Peyer's patch (tissue), 4 donors: Measurements from ENCODE around the gene LY86.
A peak's percentile ranks its signal among the peaks of the same experiment; 100 is the strongest.

Experiments
- POLR2A ChIP-seq, 2 donors: fragments of 450-650 bp; IDR thresholded peaks; one replicate each; pipeline ENCODE4 v1.5.1; 2017; ENCODE audit warnings: antibody characterized with exemption in 2 of 2, mild to moderate bottlenecking in 2 of 2, moderate library complexity in 2 of 2
- TF ChIP-seq, protein P1 (sequence below), 6 experiments: fragments of 450-650 bp in 4 of 6; fragments of 200-600 bp in 2 of 6; sonication (generic) in 1 of 6; IDR thresholded peaks; one replicate each; pipeline ENCODE4 v1.5.1; 2017 to 2019; ENCODE audit warnings: antibody characterized with exemption in 6 of 6, mild to moderate bottlenecking in 3 of 6, moderate library complexity in 1 of 6

DNA sequence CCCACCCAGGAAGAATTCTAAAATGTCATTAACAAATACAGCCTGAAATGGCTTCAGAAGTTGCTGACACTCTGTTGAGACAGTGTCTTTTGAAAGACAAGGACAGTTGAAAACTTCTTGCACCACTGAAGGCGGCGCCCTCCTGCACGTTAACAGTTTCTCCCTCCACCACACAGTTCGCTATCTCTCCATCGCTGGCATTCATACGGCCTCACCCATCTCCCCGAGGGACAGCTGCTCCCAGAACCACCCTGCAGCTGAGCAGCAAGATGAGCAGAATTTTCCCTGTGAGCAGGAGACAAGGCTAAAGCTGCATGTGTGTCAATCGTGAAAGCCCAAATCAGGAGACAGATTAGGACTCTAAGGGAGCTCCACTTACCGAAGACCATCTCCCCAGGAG is 113.3 kb downstream of the LY86 start:
- TF ChIP-seq, protein P1, sequence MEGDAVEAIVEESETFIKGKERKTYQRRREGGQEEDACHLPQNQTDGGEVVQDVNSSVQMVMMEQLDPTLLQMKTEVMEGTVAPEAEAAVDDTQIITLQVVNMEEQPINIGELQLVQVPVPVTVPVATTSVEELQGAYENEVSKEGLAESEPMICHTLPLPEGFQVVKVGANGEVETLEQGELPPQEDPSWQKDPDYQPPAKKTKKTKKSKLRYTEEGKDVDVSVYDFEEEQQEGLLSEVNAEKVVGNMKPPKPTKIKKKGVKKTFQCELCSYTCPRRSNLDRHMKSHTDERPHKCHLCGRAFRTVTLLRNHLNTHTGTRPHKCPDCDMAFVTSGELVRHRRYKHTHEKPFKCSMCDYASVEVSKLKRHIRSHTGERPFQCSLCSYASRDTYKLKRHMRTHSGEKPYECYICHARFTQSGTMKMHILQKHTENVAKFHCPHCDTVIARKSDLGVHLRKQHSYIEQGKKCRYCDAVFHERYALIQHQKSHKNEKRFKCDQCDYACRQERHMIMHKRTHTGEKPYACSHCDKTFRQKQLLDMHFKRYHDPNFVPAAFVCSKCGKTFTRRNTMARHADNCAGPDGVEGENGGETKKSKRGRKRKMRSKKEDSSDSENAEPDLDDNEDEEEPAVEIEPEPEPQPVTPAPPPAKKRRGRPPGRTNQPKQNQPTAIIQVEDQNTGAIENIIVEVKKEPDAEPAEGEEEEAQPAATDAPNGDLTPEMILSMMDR (IDR thresholded peaks at IDR 0.05): peak in 2 of 6 experiments; percentile 27 to 33
- peak in 1 of 2 donors; percentile 11 for TF ChIP-seq POLR2A (IDR thresholded peaks at IDR 0.05)
